Sigmoid colon (tissue), 3 donors: ENCODE data around the gene NBAS.
"Not testable (repeated sequence)": the region's sequence is repeated elsewhere in the genome, so short reads cannot be mapped to it uniquely, and the experiment has no call there.

Source experiments
- POLR2A ChIP-seq, 2 donors: fragments of 450-650 bp; IDR thresholded peaks; one replicate each; pipeline ENCODE4 v1.6.1; 2016; ENCODE audit warnings: antibody characterized with exemption in 2 of 2, mild to moderate bottlenecking in 2 of 2, moderate library complexity in 2 of 2
- TF ChIP-seq, protein P1 (sequence below), 4 experiments: fragments of 450-650 bp in 3 of 4; fragments of 200-600 bp in 1 of 4; IDR thresholded peaks; one replicate each; pipeline ENCODE4 v1.5.1; 2016 to 2019; ENCODE audit warnings: antibody characterized with exemption in 4 of 4, mild to moderate bottlenecking in 3 of 4, moderate library complexity in 2 of 4

GRCh38 chr2:15518759-15519158, 42.4 kb downstream of the NBAS start:
- TF ChIP-seq, protein P1, sequence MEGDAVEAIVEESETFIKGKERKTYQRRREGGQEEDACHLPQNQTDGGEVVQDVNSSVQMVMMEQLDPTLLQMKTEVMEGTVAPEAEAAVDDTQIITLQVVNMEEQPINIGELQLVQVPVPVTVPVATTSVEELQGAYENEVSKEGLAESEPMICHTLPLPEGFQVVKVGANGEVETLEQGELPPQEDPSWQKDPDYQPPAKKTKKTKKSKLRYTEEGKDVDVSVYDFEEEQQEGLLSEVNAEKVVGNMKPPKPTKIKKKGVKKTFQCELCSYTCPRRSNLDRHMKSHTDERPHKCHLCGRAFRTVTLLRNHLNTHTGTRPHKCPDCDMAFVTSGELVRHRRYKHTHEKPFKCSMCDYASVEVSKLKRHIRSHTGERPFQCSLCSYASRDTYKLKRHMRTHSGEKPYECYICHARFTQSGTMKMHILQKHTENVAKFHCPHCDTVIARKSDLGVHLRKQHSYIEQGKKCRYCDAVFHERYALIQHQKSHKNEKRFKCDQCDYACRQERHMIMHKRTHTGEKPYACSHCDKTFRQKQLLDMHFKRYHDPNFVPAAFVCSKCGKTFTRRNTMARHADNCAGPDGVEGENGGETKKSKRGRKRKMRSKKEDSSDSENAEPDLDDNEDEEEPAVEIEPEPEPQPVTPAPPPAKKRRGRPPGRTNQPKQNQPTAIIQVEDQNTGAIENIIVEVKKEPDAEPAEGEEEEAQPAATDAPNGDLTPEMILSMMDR (IDR thresholded peaks at IDR 0.05), result not testable (repeated sequence)
- not testable (repeated sequence) for TF ChIP-seq POLR2A (IDR thresholded peaks at IDR 0.05)
